Activated naive CD4-positive, alpha-beta T cell treated with Interleukin-2 at 50 U/mL for 16 hours (primary cell): ENCODE results near the gene ATP12A.

Experiments
- DNase-seq: peaks from one replicate; pipeline ENCODE4 v3.0.0-alpha.2; 2020

Gene ATP12A

DNA sequence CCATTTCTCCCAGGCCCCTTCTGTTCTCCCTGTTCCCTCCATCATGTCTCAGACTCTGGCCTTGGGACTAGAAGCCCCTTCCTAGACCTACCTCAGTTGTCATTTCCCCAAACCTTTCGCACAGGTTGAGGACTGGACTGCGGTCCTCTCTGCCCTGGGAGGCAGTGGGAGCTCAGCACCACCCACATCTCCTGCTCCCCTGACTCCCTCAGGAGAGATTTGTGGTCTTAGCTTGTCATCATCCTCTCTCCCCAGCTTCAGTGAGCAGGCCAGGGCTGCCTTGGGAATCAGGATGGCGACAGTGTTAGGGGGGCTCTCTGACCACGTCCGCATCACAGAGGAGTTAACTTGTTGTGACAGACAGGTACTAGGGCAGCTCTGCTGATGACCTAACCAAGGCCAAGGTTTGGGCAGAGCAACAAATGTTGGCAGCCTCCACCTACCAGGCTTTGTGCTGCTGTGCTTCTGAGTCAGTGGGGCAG, 58.2 kb downstream of the ATP12A start:
- DNase-seq, result no peak

GRCh38 chr13:24740014-24740890, 60.0 kb downstream of the ATP12A start:
- no peak for DNase-seq

DNA sequence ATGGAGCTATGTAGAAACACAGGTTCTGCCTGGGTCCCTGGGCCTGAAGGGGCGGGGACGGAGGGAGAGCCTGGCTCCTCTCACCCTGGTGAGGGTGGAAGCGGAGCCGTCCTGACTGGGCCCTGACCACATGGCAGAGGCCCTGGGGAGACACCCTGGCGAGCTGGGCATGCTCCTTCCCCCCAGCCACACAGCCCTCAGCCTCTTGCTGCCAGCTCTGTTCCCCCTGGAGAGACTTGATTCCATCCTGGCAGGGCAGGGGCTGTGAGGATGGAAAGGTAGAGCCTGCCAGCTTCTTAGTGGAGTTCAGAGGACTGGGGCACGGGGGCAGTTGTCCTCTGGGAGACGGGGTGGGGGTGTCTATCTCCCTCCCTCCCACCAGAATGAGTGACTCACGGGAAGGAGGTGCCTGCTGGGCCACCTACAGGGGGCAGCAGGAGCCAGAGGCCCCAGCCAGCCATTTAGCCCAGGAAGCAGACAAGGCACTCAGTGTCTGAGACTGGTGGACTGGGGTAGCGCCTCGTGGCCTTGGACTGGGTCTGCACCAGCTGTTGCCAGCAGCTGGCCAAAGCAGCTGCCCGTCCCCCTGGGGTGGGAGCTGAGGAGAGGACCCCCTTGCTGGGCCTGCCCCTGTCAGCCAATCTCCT, 60.9 kb downstream of the ATP12A start:
- DNase-seq, result no peak

DNA sequence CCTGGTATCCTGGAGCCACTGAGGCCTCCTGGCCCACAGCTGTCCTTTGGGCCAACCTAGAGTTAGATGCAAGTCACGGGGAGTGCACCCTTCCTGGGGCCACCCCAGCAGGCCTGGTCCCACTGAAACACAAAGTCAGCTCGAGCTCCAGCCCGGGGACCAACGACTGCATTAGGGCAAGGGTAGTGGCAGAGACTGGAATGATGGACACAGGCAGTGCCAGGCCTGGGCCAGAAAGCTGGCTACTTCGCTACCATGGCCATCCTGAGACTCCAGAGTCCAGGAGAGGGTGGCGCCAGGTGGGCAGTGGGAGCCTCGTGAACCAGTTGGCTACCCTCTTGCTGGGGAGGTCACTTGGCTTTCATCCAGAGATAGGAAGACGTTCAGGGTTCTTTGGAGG, 61.6 kb downstream of the ATP12A start:
- DNase-seq, result no peak

DNA sequence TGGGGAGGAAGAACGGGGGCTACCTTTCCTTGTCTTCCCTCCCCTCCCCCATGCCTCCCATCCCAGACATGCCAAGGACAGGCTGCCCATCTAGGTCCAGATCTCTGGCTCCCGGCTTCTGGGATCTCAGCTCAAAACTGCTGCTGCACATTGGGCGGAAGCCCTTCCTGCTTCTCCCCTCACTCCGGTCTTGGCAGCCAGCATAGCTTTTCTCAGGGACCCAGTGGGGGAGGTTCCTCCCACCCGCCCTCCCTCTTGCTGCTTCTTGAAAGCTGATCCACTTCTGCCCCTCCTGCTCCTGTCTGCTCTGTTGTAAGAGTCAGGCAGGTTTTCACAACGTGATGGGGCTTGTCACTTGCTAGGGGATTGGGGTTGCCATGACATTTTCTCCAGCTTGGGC, 62.1 kb downstream of the ATP12A start:
- DNase-seq, result no peak

DNA sequence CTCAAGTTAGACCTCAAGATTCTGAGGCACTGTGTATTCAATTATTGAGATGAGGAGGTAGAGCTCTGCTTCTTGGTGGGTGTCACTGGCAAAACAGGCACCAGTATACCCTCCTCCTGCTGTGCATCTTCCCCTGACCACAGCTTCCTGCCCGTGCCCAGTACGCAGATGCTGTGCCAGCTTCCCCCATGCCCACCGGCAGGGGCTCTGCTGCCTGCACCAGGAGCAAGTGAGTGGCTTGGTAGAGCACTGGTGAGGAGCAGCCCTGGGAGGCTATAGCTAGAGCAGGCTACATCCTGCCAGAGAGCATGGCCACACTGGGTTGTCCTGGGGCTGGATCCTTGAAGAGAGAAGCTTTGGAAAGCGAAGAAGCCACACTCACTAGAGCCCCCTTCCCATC, 62.8 kb downstream of the ATP12A start:
- DNase-seq, result no peak

GRCh38 chr13:24744247-24744646, 64.0 kb downstream of the ATP12A start:
- no peak for DNase-seq

GRCh38 chr13:24745516-24745860, 65.3 kb downstream of the ATP12A start:
- no peak for DNase-seq

DNA sequence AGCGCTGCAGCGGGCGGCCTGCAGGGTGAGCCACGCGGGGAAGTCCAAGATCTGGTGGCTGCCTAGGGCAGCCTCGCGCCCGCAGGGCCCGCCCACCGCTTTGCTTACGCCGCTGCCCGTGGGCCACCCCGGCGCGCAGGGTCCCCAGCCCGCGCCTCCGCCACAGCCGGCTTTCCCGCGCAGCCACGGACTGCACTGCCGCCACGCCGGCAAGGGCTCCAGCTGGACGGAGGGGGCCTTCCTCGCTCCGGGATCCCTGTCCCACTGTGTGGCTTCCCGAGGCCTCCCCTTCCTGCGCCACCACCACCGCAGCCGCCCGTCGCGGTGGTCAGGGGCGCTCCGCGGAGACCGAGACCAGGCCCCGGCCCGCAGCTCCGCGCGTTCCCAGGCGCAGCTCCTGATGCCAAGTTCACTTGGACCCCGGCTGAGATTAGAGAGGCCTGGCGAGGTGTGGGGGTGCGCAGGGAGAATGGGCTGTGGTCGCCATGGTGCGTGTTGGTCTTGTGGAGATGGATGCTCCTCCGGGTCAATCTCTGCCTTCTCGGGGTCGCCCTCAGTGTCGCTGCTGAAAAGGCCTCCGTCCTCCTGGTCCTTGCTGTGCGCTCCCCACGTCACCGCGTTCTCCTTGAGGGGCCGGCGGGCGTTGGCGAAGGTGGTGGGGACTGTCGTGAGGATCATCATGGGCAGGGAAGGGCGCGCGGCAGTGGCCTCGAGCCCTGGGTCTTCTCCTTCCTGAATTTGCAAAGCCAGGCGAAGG, 65.8 kb downstream of the ATP12A start:
- DNase-seq, result no peak

GRCh38 chr13:24746618-24747247, 66.5 kb downstream of the ATP12A start:
- no peak for DNase-seq

- no peak for DNase-seq
Measured at GRCh38 chr13:24747248-24748060, 67.2 kb downstream of the ATP12A start.

GRCh38 chr13:24748061-24748400, 67.8 kb downstream of the ATP12A start:
- no peak for DNase-seq

GRCh38 chr13:24759197-24759596, 79.0 kb downstream of the ATP12A start:
- no peak for DNase-seq
